Retinal pigment epithelial cell (primary cell): ENCODE measurements around the gene RNASEH2C.
"Not testable (repeated sequence)": the region's sequence is repeated elsewhere in the genome, so short reads cannot be mapped to it uniquely, and the experiment has no call there.

Experiments
- DNase-seq: peaks from one replicate; pipeline ENCODE4 v3.0.0-alpha.2; 2010; ENCODE audit warnings: low read depth
- H3K4me3 ChIP-seq: 2 replicates; pipeline ENCODE4 v1.5.1; 2011; ENCODE audit warnings: mild to moderate bottlenecking, low read length, control low read depth, moderate library complexity
- TF ChIP-seq, protein P1 (sequence below): conservative IDR thresholded peaks from 2 replicates; pipeline ENCODE4 v1.5.1; 2011; ENCODE audit warnings: low read depth, low read length, control low read depth, inconsistent platforms

RNASEH2C gene

DNA sequence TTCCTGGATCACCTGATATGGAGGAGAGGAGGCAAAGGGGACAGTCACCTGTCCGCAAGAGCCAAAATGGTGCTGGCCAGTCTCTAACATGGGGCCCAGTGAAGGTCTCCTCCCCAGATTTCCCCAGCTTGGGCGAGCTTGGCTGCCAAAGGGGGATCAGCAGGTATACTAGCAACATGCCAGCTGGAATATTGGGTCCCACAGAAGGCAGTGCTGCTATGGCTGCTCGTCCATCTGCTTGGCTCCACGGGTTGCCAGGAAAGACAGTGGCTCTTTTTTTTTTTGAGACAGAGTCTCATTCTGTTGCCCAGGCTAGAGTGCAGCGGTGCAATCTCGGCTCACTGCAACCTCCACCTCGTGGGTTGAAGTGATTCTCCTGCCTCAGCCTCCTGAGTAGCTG lies 21.3 kb downstream of the RNASEH2C start:
- no peak overlapping the region for H3K4me3 ChIP-seq
- TF ChIP-seq, protein P1, sequence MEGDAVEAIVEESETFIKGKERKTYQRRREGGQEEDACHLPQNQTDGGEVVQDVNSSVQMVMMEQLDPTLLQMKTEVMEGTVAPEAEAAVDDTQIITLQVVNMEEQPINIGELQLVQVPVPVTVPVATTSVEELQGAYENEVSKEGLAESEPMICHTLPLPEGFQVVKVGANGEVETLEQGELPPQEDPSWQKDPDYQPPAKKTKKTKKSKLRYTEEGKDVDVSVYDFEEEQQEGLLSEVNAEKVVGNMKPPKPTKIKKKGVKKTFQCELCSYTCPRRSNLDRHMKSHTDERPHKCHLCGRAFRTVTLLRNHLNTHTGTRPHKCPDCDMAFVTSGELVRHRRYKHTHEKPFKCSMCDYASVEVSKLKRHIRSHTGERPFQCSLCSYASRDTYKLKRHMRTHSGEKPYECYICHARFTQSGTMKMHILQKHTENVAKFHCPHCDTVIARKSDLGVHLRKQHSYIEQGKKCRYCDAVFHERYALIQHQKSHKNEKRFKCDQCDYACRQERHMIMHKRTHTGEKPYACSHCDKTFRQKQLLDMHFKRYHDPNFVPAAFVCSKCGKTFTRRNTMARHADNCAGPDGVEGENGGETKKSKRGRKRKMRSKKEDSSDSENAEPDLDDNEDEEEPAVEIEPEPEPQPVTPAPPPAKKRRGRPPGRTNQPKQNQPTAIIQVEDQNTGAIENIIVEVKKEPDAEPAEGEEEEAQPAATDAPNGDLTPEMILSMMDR: no peak
- no peak for DNase-seq

DNA sequence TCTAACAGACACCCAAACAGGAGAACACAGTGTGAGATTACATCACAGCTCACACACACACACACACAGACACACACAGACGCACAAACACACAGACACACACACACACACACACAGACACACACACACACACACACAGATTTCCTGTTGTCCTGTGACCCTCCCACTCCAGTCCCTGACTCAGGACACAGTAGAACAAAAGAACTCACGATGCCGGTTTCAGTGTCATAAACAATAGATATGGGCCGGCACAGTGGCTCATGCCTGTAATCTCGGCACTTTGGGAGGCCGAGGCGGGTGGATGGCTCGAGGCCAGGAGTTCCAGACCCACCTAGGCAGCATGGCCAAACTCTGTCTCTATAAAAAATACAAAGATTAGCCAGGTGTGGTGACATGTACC lies 22.4 kb downstream of the RNASEH2C start:
- no peak overlapping the region for H3K4me3 ChIP-seq
- TF ChIP-seq, protein P1: no peak
- no peak for DNase-seq

DNA sequence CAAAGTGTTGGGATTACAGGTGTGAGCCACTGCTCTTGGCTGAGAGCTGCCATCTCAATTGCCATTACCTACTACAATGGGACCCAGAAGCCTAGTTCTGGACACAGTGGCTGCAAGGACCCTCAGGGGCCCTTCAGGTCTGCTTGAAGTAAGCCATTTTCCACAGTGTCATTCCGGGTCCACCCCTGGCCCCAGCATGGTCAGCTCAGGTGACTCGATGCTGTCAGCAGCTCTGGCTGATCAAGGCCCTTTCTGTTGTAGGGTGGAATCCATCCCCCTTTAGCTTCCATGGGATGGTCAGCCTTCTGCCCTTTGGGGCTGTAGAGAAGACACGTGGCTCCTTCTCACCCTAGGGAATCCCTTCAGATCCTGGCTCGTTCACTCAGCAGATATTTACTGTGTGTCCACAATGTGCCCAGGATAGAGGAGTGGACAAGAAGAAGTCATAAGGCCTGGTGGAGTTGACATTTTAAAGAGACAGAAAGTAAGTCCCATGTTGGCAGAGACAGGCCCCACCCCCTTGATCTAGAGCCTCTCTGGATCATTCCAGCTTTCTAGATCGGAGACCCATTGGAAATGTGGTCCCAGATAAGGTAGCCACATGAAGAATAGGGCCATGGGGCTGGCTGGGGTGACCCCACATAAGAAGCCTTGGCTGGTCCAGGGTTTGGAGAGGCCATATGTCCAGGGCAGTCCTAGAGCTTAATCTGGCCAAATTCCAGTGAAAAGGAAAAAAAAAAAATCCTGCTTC lies 23.6 kb downstream of the RNASEH2C start:
- H3K4me3 ChIP-seq: no peak overlapping the region
- TF ChIP-seq, protein P1: no peak
- DNase-seq: no peak

DNA sequence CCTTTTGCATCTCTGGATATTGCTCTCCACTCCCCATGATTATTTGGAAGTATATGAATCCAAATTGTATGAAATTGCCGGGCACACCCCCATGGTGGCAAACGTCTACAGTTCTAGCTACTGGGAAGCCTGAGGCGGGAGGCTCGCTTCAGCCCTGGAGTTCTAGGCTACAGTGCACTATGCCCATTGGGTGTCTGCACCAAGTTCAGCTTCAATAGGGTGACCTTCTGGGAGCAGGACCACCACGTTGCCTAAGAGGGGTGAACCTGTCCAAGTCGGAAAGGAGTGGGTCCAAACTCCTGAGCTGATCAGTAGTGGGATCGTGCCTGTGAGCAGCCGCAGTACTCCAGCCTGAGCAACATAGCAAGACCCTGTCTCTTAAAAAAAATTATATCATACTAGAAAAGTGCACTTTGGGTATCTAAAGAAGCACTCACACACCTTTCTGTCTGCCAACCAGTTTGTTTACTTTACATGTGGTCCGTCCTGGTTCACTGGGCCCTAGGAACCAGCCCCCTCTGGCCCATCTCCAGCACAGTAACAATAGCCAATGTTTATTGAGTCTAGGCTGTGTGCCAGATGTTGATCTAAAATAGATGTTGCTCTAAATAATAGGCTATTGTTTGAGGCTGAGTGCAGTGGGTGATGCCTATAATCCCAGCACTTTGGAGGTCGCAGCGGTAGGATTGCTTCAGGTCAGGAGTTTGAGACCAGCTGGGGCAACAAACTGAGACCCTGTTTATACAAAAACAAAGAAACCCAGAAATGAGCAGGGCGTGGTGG lies 24.9 kb downstream of the RNASEH2C start:
- DNase-seq: no peak
- H3K4me3 ChIP-seq: no peak overlapping the region
- TF ChIP-seq, protein P1: no peak

DNA sequence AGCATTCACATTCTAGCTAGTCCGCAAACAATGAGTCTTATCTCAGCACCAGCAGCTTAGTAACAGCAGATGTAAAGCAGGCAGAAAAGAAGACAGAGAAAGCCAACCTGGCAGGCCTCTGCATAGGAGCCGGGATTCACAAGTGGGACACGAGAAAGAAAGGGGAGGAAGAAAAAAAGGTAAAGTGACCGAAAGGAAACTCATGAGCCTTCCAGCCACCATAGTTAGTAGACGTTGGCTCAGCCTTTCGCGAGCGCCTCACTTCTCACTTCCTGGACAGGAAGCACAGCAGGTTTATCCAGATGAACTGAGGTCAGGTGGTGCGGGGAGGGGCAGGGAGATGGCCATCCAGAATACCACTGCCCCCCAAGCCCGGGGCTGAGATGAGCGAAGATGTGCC lies 28.2 kb downstream of the RNASEH2C start:
- H3K4me3 ChIP-seq: no peak overlapping the region
- TF ChIP-seq, protein P1: no peak
- no peak for DNase-seq

DNA sequence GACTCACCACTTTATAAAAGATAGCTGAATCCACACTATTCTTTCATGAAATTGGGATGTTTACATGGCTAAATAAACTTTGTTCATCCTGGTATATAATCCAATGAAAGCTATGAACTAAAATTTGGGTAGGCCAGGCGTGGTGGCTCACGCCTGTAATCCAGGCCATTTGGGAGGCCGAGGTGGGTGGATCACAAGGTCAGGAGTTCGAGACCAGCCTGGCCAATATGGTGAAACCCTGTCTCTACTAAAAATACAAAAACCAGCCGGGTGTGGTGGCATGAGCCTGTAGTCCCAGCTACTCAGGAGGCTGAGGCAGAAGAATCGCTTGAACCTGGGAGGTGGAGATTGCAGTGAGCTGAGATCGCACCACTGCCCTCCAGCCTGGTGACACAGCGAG lies 28.8 kb downstream of the RNASEH2C start:
- not testable (repeated sequence) for DNase-seq, H3K4me3 ChIP-seq

DNA sequence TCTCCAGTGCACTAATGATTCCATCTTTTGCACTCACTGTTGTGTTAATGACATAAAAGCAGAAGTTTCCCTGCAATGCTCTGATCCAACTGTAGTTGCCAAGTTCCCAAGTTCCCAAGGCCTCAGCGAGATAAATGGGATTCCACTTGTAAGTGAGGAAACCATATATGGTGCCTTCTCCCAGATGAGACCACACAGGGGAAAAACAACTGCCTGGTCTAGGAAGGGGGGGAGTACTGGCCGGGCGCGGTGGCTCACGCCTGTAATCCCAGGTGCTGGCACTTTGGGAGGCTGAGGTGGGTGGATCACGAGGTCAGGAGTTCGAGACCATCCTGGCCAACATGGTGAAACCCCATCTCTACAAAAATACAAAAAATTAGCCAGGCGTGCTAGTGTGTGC lies 34.6 kb downstream of the RNASEH2C start:
- H3K4me3 ChIP-seq: no peak overlapping the region
- TF ChIP-seq, protein P1: no peak
- no peak for DNase-seq

DNA sequence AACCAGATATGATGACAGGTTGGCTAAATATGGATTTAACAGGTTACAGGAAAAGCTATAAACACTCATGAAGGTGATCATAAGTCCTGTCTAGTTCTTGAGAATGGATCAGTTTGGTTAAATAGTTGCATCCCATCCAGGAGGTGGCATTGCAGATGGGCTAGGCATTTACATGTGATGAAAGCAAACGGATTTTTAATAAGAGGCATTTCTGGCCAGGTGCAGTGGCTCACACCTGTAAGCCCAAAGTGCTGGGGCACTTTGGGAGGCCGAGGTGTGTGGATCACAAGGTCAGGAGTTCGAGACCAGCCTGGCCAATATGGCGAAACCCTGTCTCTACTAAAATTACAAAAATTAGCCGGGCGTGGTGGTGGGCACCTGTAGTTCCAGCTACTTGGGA lies 37.1 kb downstream of the RNASEH2C start:
- H3K4me3 ChIP-seq, DNase-seq: not testable (repeated sequence)
